GM19043 (cell line): ENCODE results near the gene COMMD4.

Experiments used
- ATAC-seq: cut with Tn5 transposase; IDR thresholded peaks from one replicate; pipeline ENCODE4 v1.9.1; 2021; ENCODE audit warnings: low read depth; ENCODE audit not compliant: unreplicated experiment

The COMMD4 gene

GRCh38 chr15:75355369-75355768, 19.5 kb downstream of the COMMD4 start:
- ATAC-seq = no peak

- no peak for ATAC-seq
Measured at GRCh38 chr15:75356006-75356405, 20.1 kb downstream of the COMMD4 start.

GRCh38 chr15:75356517-75356916, 20.7 kb downstream of the COMMD4 start:
- ATAC-seq = no peak

- no peak for ATAC-seq
Measured at GRCh38 chr15:75357976-75358673, 22.3 kb downstream of the COMMD4 start.

- no peak for ATAC-seq
Measured at GRCh38 chr15:75358771-75359536, 23.1 kb downstream of the COMMD4 start.

GRCh38 chr15:75359537-75360250, 23.8 kb downstream of the COMMD4 start:
- ATAC-seq = no peak

GRCh38 chr15:75360391-75360790, 24.5 kb downstream of the COMMD4 start:
- ATAC-seq = no peak

GRCh38 chr15:75360856-75361255, 25.0 kb downstream of the COMMD4 start:
- ATAC-seq = no peak

- no peak for ATAC-seq
Measured at GRCh38 chr15:75361361-75361988, 25.6 kb downstream of the COMMD4 start.

- no peak for ATAC-seq
Measured at GRCh38 chr15:75361989-75362641, 26.3 kb downstream of the COMMD4 start.

GRCh38 chr15:75362642-75363249, 26.9 kb downstream of the COMMD4 start:
- no peak for ATAC-seq

- ATAC-seq = no peak
Measured at GRCh38 chr15:75363786-75364185, 27.9 kb downstream of the COMMD4 start.

GRCh38 chr15:75364881-75365280, 29.0 kb downstream of the COMMD4 start:
- ATAC-seq = no peak

GRCh38 chr15:75366163-75366562, 30.3 kb downstream of the COMMD4 start:
- no peak for ATAC-seq

- no peak for ATAC-seq
Measured at GRCh38 chr15:75367006-75367405, 31.1 kb downstream of the COMMD4 start.

- no peak for ATAC-seq
Measured at GRCh38 chr15:75367406-75367912, 31.6 kb downstream of the COMMD4 start.

- ATAC-seq = peak; percentile 93
Measured at GRCh38 chr15:75367913-75368688, 32.2 kb downstream of the COMMD4 start, which contains the start of gene MAN2C1. MAN2C1 (minus strand) TSS chr15:75368607; CDS start chr15:75368583, 24 bp downstream.

- no peak for ATAC-seq
Measured at GRCh38 chr15:75368689-75369239, 32.9 kb downstream of the COMMD4 start.
